GM23338 (cell line): Measurements from ENCODE around the gene C4orf36.

Source experiments
- CTCF ChIP-seq, 2 experiments: fragments of 200-600 bp in 1 of 2; sonication (generic) in 1 of 2; conservative IDR thresholded peaks; 2 replicates each; pipeline versions ENCODE4 v1.5.1 to v1.6.1; 2016 to 2017; ENCODE audit warnings: antibody characterized with exemption in 2 of 2, low read depth in 2 of 2, mild to moderate bottlenecking in 2 of 2, moderate library complexity in 1 of 2
- EZH2 ChIP-seq: fragments of 200-600 bp; sonication (generic); IDR thresholded peaks from one replicate; pipeline ENCODE4 v1.8.0; 2017; ENCODE audit warnings: antibody characterized with exemption, mild to moderate bottlenecking, low read depth; ENCODE audit not compliant: unreplicated experiment
- EZH2phosphoT487 ChIP-seq: fragments of 200-600 bp; sonication (generic); IDR thresholded peaks from one replicate; pipeline ENCODE4 v1.8.1; 2018; ENCODE audit warnings: antibody characterized with exemption; ENCODE audit not compliant: unreplicated experiment
- JUNB ChIP-seq: IDR thresholded peaks from one replicate; pipeline ENCODE4 v1.6.1; 2016; ENCODE audit warnings: antibody characterized with exemption; ENCODE audit not compliant: unreplicated experiment
- POLR2AphosphoS5 ChIP-seq: IDR thresholded peaks from 2 replicates; pipeline ENCODE4 v1.6.1; 2016; ENCODE audit warnings: antibody characterized with exemption, low read depth
- REST ChIP-seq: IDR thresholded peaks from one replicate; pipeline ENCODE4 v1.6.1; 2018; ENCODE audit warnings: antibody characterized with exemption; ENCODE audit not compliant: unreplicated experiment
- ZNF331 ChIP-seq: fragments of 250-450 bp; sonication (Bioruptor Pico); IDR thresholded peaks from 2 replicates; pipeline ENCODE4 v1.5.0; 2020; ENCODE audit warnings: low read depth, mild to moderate bottlenecking, moderate library complexity

- TF ChIP-seq EZH2phosphoT487 (no peak), POLR2AphosphoS5 (no peak), CTCF (conservative IDR thresholded peaks at IDR 0.05; ENCODE audit: low read depth in 2 of 2) (no peak), REST (no peak), ZNF331 (CRISPR knock-in tag) (no peak), EZH2 (no peak), JUNB (no peak)
Measured at GRCh38 chr4:86940920-86941460, 48.8 kb upstream of the C4orf36 start.
